ENCODE data around the gene FOXL2NB.

Gene FOXL2NB

GRCh38 chr3:138946663-138947494, at the start of gene FOXL2NB, which contains the start of gene FOXL2:
TSS of gene FOXL2NB (plus strand) at chr3:138947217. CDS start at chr3:138947365, 148 bp downstream.
TSS of gene FOXL2 (minus strand) at chr3:138947137. CDS start at chr3:138946722, 415 bp downstream.
- H3K27ac ChIP-seq: no peak within 1 kb of the TSS
- TF ChIP-seq CTCF (conservative IDR thresholded peaks at IDR 0.05; ENCODE audit: low read depth): no peak
- ChIA-PET CTCF (interaction anchor here (0.6 to 1.3 kb wide), 6 partner anchors 9 to 736 kb away, joined by 3 to 5 read pairs (median 3); no protein-coding TSS in a partner anchor), POLR2A (ENCODE audit: low non-redundant PET) (no interaction called here)
- DNase-seq (ENCODE audit: low spot score): no peak

GRCh38 chr3:138898301-138898700, 48.7 kb upstream of the FOXL2NB start:
- no peak overlapping the region for H3K27ac ChIP-seq
- TF ChIP-seq CTCF (conservative IDR thresholded peaks at IDR 0.05; ENCODE audit: low read depth): no peak
- ChIA-PET POLR2A (ENCODE audit: low non-redundant PET) (no interaction called here), CTCF (no interaction called here)
- no peak for DNase-seq (ENCODE audit: low spot score)

GRCh38 chr3:138898708-138899107, 48.3 kb upstream of the FOXL2NB start:
- no peak overlapping the region for H3K27ac ChIP-seq
- CTCF ChIA-PET: interaction anchor here (0.7 kb wide), 2 partner anchors 17 to 186 kb away, joined by 3 read pairs; no protein-coding TSS in a partner anchor
- POLR2A ChIA-PET (ENCODE audit: low non-redundant PET): no interaction called here

GRCh38 chr3:138899351-138899991, 47.5 kb upstream of the FOXL2NB start:
- no peak overlapping the region for H3K27ac ChIP-seq
- ChIA-PET CTCF (interaction anchor here (0.6 to 0.7 kb wide), 3 partner anchors 16 to 969 kb away, joined by 3 to 4 read pairs (median 3); no protein-coding TSS in a partner anchor), POLR2A (ENCODE audit: low non-redundant PET) (no interaction called here)
- TF ChIP-seq CTCF (conservative IDR thresholded peaks at IDR 0.05; ENCODE audit: low read depth): no peak
- no peak for DNase-seq (ENCODE audit: low spot score)

More at GRCh38 chr3:138898708-138899107, 48.3 kb upstream of the FOXL2NB start:
- no peak for DNase-seq (ENCODE audit: low spot score)
- TF ChIP-seq CTCF (conservative IDR thresholded peaks at IDR 0.05; ENCODE audit: low read depth): no peak

GRCh38 chr3:138901567-138901966, 45.5 kb upstream of the FOXL2NB start:
- ChIA-PET CTCF (no interaction called here), POLR2A (ENCODE audit: low non-redundant PET) (interaction anchor here (0.6 kb wide), 1 partner anchor 556 kb away, joined by 3 read pairs; no protein-coding TSS in a partner anchor)
- no peak overlapping the region for H3K27ac ChIP-seq
- no peak for TF ChIP-seq CTCF (conservative IDR thresholded peaks at IDR 0.05; ENCODE audit: low read depth)
- no peak for DNase-seq (ENCODE audit: low spot score)

- H3K27ac ChIP-seq: no peak overlapping the region
- no peak for TF ChIP-seq CTCF (conservative IDR thresholded peaks at IDR 0.05; ENCODE audit: low read depth)
- ChIA-PET POLR2A (ENCODE audit: low non-redundant PET) (interaction anchor here (0.6 kb wide), 1 partner anchor 556 kb away, joined by 3 read pairs; no protein-coding TSS in a partner anchor), CTCF (no interaction called here)
- no peak for DNase-seq (ENCODE audit: low spot score)
These were observed 44.8 kb upstream of the FOXL2NB start for GRCh38 chr3:138902171-138902570.

Measured in RWPE1 (cell line).